ENCODE data around the gene TTC24. TPM values are rescaled to one million over a fixed set of nuclear protein-coding genes. Genes with fewer than 3 reads are reported as not detected.
"Not testable (repeated sequence)": the region's sequence is repeated elsewhere in the genome, so short reads cannot be mapped to it uniquely, and the experiment has no call there.

The TTC24 gene
- total RNA-seq, 1 donor from 2014 or later: not detected

GRCh38 chr1:156586323-156586722, 6.8 kb downstream of the TTC24 start:
- DNase-seq (no peak), ATAC-seq (no peak)
- Histone ChIP-seq H3K4me3 (no peak overlapping the region), H3K27me3 (ENCODE audit: low read depth) (no peaks in the 10 kb centered on the region), H3K36me3 (no peaks in the 10 kb centered on the region), H3K27ac (no peak overlapping the region), H3K9me3 (no peaks in the 10 kb centered on the region), H3K4me1 (peaks cover 5% of the 10 kb centered on the region)
- intact Hi-C loops (cut with DNase I): no loop called here
- no peak for TF ChIP-seq CTCF (IDR thresholded peaks at IDR 0.05)

- H3K9me3 ChIP-seq: no peaks in the 10 kb centered on the region
- H3K4me1 ChIP-seq: peaks cover 7% of the 10 kb centered on the region
- peak; percentile 31 to 34 for ATAC-seq
- no peaks in the 10 kb centered on the region for H3K36me3 ChIP-seq
- intact Hi-C loops (cut with DNase I): no loop called here
- no peak for DNase-seq
- H3K4me3 ChIP-seq: no peak overlapping the region
- H3K27me3 ChIP-seq (ENCODE audit: low read depth): no peaks in the 10 kb centered on the region
- TF ChIP-seq CTCF (IDR thresholded peaks at IDR 0.05): no peak
- H3K27ac ChIP-seq: no peak overlapping the region
These were observed 7.5 kb downstream of the TTC24 start for GRCh38 chr1:156586892-156587477.

- H3K27ac ChIP-seq; ATAC-seq; H3K27me3 ChIP-seq (ENCODE audit: low read depth); intact Hi-C loops (cut with DNase I); H3K9me3 ChIP-seq; DNase-seq; H3K36me3 ChIP-seq; H3K4me3 ChIP-seq: not testable (repeated sequence)
- peaks cover 17% of the 10 kb centered on the region for H3K4me1 ChIP-seq
These were observed 8.4 kb downstream of the TTC24 start for GRCh38 chr1:156587927-156588326.

DNA sequence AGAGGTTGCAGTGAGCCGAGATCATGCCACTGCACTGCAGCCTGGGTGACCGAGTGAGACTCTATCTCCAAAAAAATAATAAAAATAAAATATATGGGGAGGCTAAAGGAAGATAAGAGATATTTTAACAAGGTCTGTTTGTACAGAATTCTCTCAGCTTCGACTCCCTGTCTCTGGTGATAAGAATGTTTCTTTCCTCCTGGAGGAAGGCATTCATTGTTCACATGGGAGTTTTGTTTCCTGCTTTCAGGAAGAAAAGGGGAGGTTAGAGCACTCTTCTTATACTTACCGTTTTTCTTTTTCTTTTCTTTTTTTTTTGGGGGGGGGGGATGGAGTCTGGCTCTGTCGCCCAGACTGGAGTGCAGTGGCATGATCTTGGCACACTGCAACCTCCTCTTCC, 10.0 kb downstream of the TTC24 start:
- Histone ChIP-seq H3K4me3 (no peak overlapping the region), H3K4me1 (peaks cover 18% of the 10 kb centered on the region), H3K27ac (no peak overlapping the region), H3K9me3 (no peaks in the 10 kb centered on the region), H3K36me3 (peaks cover 12% of the 10 kb centered on the region), H3K27me3 (ENCODE audit: low read depth) (no peaks in the 10 kb centered on the region)
- ATAC-seq (no peak), DNase-seq (no peak)
- TF ChIP-seq CTCF (IDR thresholded peaks at IDR 0.05): no peak
- intact Hi-C loops (cut with DNase I): no loop called here

GRCh38 chr1:156590326-156591180, 11.0 kb downstream of the TTC24 start:
- Histone ChIP-seq H3K27me3 (ENCODE audit: low read depth) (no peaks in the 10 kb centered on the region), H3K36me3 (peaks cover 22% of the 10 kb centered on the region), H3K27ac (peak overlapping the region; percentile 83), H3K4me3 (peak overlapping the region; percentile 85), H3K9me3 (no peaks in the 10 kb centered on the region), H3K4me1 (peaks cover 18% of the 10 kb centered on the region)
- intact Hi-C loops (cut with DNase I): no loop called here
- ATAC-seq (no peak), DNase-seq (no peak)
- TF ChIP-seq CTCF (IDR thresholded peaks at IDR 0.05): no peak

DNA sequence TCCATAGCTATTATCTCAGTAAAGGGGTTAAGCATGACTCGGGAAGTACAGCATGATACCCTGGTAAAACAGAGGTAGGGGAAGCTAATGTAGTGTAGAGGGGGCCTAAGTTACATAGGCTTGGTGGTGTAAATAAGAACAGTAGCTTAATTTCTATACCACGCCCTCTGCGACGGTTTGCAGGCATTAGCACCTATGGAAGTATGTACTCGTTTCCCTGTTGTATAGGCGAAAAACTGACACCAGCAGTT, 11.6 kb downstream of the TTC24 start:
- intact Hi-C loops (cut with DNase I): no loop called here
- no peak for DNase-seq
- ATAC-seq: no peak
- Histone ChIP-seq H3K4me1 (peaks cover 18% of the 10 kb centered on the region), H3K36me3 (peaks cover 28% of the 10 kb centered on the region), H3K27ac (peak overlapping the region; percentile 83), H3K9me3 (no peaks in the 10 kb centered on the region), H3K27me3 (ENCODE audit: low read depth) (no peaks in the 10 kb centered on the region), H3K4me3 (peak overlapping the region; percentile 85)
- no peak for TF ChIP-seq CTCF (IDR thresholded peaks at IDR 0.05)
